ENCODE measurements around the gene SSX2IP.

The SSX2IP gene

DNA sequence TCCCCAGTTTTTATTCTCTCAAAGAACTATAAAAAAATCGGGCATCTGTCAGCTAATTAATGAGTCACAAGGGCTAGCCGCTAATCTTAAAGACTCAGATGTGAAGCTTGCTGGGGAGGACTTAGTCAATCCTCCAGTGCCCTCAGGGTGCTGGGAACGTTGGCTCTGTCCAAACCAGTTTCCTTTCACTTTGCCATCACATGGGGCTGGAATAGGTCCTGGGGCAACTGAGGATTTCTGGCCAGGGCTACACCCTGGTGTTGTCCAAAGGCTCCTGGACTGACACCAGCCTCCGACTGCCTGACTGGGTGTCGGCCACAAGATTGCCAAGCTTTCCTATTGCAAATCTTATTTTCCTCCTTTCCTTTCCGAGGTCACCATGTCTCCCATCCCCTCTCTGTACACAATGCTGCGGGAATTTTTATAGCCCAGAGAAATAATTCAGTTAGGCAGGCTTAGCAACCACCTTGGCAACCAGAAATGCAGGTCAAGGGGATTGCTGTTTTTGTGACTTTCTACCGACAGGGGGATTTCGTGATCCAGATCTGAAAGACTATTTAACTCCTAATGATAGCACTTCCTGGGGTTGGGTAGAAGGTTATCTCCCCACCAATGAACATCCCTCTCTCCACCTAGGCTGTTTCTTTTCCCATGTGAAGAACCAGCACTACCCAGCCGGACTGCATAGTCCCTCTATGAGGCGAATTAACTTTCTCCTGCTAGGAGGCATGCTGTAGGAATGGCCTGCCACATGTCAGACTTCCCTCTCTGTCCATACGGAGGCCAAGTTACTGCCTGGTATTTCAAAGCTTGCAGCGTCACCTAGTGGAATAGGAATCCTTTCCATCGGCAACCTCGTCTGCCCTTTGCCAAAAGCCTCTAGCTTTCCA, 86.1 kb downstream of the SSX2IP start (continued):
- no peak for TF ChIP-seq RBAK (tag by site-specific recombination; IDR thresholded peaks at IDR 0.05)
- no peak for TF ChIP-seq ZNF510 (tag by site-specific recombination; IDR thresholded peaks at IDR 0.05; ENCODE audit: insufficient replicate concordance)
- peak; percentile 90 for TF ChIP-seq ZNF335 (tag by site-specific recombination; conservative IDR thresholded peaks at IDR 0.05)
- peak; percentile 82 for TF ChIP-seq ZSCAN30 (tag by site-specific recombination; IDR thresholded peaks at IDR 0.05)
- no peak for TF ChIP-seq KLF1 (tag by site-specific recombination; IDR thresholded peaks at IDR 0.05)
- TF ChIP-seq ZNF76 (tag by site-specific recombination; IDR thresholded peaks at IDR 0.05; ENCODE audit: borderline replicate concordance, low read depth), result no peak
- TF ChIP-seq MYNN (tag by site-specific recombination; IDR thresholded peaks at IDR 0.05; ENCODE audit: borderline replicate concordance), result no peak
- no peak for TF ChIP-seq ZNF658 (tag by site-specific recombination; IDR thresholded peaks at IDR 0.05)
- peak; percentile 96 for TF ChIP-seq MZF1 (tag by site-specific recombination; IDR thresholded peaks at IDR 0.05; ENCODE audit: borderline replicate concordance)
- TF ChIP-seq ZNF776 (tag by site-specific recombination; IDR thresholded peaks at IDR 0.05; ENCODE audit: borderline replicate concordance), result no peak
- 0 out of 2 replicates have a peak, but pooled peaks have one; percentile 14 for TF ChIP-seq REST (tag by site-specific recombination; IDR thresholded peaks at IDR 0.05)
- TF ChIP-seq ZNF664 (tag by site-specific recombination; IDR thresholded peaks at IDR 0.05), result no peak
- no peak for TF ChIP-seq KLF8 (tag by site-specific recombination; IDR thresholded peaks at IDR 0.05)
- TF ChIP-seq, protein P1, sequence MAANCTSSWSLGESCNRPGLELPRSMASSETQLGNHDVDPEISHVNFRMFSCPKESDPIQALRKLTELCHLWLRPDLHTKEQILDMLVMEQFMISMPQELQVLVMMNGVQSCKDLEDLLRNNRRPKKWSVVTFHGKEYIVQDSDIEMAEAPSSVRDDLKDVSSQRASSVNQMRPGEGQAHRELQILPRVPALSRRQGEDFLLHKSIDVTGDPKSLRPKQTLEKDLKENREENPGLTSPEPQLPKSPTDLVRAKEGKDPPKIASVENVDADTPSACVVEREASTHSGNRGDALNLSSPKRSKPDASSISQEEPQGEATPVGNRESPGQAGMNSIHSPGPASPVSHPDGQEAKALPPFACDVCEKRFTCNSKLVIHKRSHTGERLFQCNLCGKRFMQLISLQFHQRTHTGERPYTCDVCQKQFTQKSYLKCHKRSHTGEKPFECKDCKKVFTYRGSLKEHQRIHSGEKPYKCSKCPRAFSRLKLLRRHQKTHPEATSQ (tag by site-specific recombination; IDR thresholded peaks at IDR 0.05), result no peak
- TF ChIP-seq IKZF3 (tag by site-specific recombination; IDR thresholded peaks at IDR 0.05), result peak; percentile 57; the same call in 1 of the 2 replicates
- TF ChIP-seq, protein P2, sequence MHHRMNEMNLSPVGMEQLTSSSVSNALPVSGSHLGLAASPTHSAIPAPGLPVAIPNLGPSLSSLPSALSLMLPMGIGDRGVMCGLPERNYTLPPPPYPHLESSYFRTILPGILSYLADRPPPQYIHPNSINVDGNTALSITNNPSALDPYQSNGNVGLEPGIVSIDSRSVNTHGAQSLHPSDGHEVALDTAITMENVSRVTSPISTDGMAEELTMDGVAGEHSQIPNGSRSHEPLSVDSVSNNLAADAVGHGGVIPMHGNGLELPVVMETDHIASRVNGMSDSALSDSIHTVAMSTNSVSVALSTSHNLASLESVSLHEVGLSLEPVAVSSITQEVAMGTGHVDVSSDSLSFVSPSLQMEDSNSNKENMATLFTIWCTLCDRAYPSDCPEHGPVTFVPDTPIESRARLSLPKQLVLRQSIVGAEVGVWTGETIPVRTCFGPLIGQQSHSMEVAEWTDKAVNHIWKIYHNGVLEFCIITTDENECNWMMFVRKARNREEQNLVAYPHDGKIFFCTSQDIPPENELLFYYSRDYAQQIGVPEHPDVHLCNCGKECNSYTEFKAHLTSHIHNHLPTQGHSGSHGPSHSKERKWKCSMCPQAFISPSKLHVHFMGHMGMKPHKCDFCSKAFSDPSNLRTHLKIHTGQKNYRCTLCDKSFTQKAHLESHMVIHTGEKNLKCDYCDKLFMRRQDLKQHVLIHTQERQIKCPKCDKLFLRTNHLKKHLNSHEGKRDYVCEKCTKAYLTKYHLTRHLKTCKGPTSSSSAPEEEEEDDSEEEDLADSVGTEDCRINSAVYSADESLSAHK (tag by site-specific recombination; IDR thresholded peaks at IDR 0.05), result 0 out of 2 replicates have a peak, but pooled peaks have one; percentile 5
- no peak for TF ChIP-seq ZNF266 (tag by site-specific recombination; IDR thresholded peaks at IDR 0.05; ENCODE audit: low read depth)
- 0 out of 2 replicates have a peak, but pooled peaks have one; percentile 5 for TF ChIP-seq FEZF1 (tag by site-specific recombination; IDR thresholded peaks at IDR 0.05)
- TF ChIP-seq ZNF660 (tag by site-specific recombination; IDR thresholded peaks at IDR 0.05), result peak; percentile 99
- TF ChIP-seq, protein P3, sequence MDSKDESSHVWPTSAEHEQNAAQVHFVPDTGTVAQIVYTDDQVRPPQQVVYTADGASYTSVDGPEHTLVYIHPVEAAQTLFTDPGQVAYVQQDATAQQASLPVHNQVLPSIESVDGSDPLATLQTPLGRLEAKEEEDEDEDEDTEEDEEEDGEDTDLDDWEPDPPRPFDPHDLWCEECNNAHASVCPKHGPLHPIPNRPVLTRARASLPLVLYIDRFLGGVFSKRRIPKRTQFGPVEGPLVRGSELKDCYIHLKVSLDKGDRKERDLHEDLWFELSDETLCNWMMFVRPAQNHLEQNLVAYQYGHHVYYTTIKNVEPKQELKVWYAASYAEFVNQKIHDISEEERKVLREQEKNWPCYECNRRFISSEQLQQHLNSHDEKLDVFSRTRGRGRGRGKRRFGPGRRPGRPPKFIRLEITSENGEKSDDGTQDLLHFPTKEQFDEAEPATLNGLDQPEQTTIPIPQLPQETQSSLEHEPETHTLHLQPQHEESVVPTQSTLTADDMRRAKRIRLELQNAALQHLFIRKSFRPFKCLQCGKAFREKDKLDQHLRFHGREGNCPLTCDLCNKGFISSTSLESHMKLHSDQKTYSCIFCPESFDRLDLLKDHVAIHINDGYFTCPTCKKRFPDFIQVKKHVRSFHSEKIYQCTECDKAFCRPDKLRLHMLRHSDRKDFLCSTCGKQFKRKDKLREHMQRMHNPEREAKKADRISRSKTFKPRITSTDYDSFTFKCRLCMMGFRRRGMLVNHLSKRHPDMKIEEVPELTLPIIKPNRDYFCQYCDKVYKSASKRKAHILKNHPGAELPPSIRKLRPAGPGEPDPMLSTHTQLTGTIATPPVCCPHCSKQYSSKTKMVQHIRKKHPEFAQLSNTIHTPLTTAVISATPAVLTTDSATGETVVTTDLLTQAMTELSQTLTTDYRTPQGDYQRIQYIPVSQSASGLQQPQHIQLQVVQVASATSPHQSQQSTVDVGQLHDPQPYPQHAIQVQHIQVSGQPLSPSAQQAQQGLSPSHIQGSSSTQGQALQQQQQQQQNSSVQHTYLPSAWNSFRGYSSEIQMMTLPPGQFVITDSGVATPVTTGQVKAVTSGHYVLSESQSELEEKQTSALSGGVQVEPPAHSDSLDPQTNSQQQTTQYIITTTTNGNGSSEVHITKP (tag by site-specific recombination; IDR thresholded peaks at IDR 0.05), result peak; percentile 90
- peak; percentile 31; the same call in 1 of the 2 replicates for TF ChIP-seq GLIS2 (tag by site-specific recombination; IDR thresholded peaks at IDR 0.05)
